Heart left ventricle (tissue), 13 donors: ENCODE results near the gene SSBP2.

Source experiments
- POLR2A ChIP-seq, 2 donors: fragments of 450-650 bp; IDR thresholded peaks; one replicate each; pipeline ENCODE4 v1.6.1; 2017; ENCODE audit warnings: antibody characterized with exemption in 2 of 2, mild to moderate bottlenecking in 2 of 2, moderate library complexity in 2 of 2
- TF ChIP-seq, protein P1 (sequence below), 12 donors: fragments of 200-600 bp; sonication (generic) in 4 of 12; IDR thresholded peaks; one replicate each; pipeline versions ENCODE4 v1.5.0 to v1.8.0; 2018 to 2022; ENCODE audit warnings: antibody characterized with exemption in 12 of 12, mild to moderate bottlenecking in 5 of 12
- donor health status: ischemic (EF 13 %, LVEDD 7.1; RV severe dilation, severe dysfunction).
- donor health status: DM: no; HTN: yes; CAD: no.
- donor health status: DM: no; HTN: no; CAD: no.
- donor health status: ischemic (EF 25% LVEDD 6.9; RV normal size, moderate dysfunction).
- donor health status: ischemic (EF 25% LVEDD 5.7; RV mildly dilated, moderate dysfunction).
- donor health status: ischemic (EF 35%, LVEDD 5.7; RV mildly dilated, moderate dysfunction).
- donor health status: nonischemic (EF 11% LVEDD 7.7; RV severe dilation, severe dysfunction).
- donor health status: DM: yes; HTN: yes; CAD: no.
- donor health status: PGD.
- donor health status: ischemic (EF 29% LVEDD 5.4; RV normal size, mild dysfunction).
- donor health status: nonischemic (EF 23%, LVEDD 6.1; RV moderate dilation, normal function).

DNA sequence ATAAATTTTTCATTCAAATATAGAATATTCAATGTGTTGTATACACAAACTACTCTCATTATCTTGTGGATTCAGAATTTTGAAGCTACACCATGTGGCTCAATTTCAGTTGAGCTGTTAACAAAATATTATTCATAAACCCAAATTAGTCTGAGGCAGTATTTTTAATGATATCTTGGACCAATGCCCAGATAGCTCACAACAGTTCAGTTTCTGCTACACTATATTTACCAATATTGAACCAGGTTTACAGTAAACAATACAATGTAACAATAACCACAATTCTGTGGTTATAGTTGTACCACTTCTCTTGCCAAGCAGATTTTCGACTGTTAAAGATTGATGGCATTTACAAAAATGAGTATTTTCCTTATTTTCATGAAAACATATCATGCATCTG is 99.9 kb downstream of the SSBP2 start:
- no peak for TF ChIP-seq POLR2A (IDR thresholded peaks at IDR 0.05)
- TF ChIP-seq, protein P1, sequence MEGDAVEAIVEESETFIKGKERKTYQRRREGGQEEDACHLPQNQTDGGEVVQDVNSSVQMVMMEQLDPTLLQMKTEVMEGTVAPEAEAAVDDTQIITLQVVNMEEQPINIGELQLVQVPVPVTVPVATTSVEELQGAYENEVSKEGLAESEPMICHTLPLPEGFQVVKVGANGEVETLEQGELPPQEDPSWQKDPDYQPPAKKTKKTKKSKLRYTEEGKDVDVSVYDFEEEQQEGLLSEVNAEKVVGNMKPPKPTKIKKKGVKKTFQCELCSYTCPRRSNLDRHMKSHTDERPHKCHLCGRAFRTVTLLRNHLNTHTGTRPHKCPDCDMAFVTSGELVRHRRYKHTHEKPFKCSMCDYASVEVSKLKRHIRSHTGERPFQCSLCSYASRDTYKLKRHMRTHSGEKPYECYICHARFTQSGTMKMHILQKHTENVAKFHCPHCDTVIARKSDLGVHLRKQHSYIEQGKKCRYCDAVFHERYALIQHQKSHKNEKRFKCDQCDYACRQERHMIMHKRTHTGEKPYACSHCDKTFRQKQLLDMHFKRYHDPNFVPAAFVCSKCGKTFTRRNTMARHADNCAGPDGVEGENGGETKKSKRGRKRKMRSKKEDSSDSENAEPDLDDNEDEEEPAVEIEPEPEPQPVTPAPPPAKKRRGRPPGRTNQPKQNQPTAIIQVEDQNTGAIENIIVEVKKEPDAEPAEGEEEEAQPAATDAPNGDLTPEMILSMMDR (IDR thresholded peaks at IDR 0.05) = no peak
